HG03342 (cell line): ENCODE results near the gene RHOG.

Experiments used
- ATAC-seq: cut with Tn5 transposase; IDR thresholded peaks from one replicate; pipeline ENCODE4 v1.9.1; 2021; ENCODE audit warnings: mild to moderate bottlenecking, moderate library complexity; ENCODE audit not compliant: unreplicated experiment

Gene RHOG

DNA sequence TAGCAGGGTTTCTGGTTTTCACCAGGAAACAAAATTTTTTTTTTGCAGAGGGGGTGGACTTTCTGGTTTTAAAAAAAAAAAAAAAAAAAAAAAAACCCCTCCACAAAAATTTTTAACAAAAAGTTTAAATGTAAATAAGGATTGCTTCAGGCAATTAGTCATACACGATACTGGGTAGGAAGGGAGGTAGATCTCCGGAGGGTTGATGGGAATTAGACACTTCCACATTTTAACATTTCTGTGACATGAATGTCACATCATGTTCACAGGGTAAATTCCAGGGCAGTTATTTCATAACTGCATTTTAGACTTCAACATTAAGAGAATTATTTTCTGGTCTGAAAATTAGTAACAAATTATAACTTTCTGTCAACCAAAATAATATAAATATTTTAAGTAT lies 59.3 kb downstream of the RHOG start:
- no peak for ATAC-seq
